Measurements from ENCODE around the gene ARSI.

ARSI gene

DNA sequence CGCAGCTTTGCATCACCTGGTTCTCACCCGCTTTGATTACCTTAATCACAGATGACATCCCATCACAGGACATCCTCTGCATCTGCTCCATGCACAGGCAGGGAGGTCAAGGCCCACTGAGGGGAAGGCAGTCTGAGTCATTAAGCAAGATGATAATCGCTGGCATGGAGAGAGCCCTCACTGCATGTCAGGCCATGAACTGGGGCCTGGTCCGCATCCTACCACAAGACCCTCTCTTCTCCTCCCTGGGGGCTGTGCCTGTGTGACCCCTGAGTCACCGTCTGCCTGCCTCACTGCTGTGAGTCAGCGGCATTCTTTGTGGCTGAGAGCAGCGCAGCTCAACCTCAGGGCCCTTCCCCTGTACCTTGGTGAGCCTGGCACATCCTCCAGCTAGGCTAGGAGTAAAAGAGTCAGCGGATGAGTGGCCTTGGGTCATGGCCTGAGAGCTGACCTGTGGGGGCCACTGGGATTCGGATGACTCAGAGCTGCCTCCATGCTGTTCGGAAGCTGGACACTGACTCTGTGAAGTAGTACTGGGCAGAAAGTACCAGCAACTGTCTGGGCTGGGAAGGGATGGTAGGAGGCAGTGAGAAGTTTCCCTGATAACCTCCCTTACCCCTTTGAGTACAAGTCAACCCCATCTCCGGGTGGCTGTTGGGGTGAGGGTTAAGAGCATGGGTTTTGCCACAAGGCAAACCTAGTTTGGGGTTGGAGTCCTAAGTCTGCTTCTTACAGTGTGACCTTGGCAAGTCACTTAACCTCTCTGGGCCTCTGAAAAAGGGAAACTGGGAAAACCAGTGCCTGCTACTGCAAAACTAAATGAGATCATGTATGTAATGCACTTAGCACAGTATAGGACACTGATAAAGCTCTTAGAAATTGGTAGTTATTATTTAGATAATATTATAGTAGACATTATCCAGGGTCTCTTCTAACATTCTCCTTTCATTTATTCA is 14.6 kb upstream of the ARSI start:
- H3K4me3 Mint-ChIP-seq: no peak overlapping the region
- H3K36me3 Mint-ChIP-seq: no peaks in the 10 kb centered on the region
- H3K4me1 Mint-ChIP-seq: no peaks in the 10 kb centered on the region
- H3K27me3 Mint-ChIP-seq: no peaks in the 10 kb centered on the region
- H3K27ac Mint-ChIP-seq: no peak overlapping the region
- no peaks in the 10 kb centered on the region for H3K9me3 Mint-ChIP-seq

DNA sequence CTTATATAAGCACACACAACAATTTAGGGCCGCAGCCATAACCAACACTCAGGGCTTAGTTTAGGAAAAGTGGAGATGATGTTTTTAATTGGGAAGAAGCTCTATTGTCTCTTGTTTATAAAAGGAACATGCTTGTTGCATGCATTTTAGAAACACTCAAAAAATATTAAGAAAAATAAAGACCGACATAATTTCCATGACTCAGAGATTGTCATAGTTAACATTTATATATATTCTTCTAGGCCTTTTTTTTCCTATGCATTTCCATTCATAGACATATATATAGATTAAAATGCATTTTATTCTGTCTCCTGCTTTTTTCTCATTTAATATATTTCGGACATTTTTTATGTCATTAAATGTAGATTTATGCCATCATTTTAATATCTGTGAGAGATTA is 13.6 kb upstream of the ARSI start:
- H3K27me3 Mint-ChIP-seq: no peaks in the 10 kb centered on the region
- H3K9me3 Mint-ChIP-seq: no peaks in the 10 kb centered on the region
- no peak overlapping the region for H3K4me3 Mint-ChIP-seq
- no peaks in the 10 kb centered on the region for H3K36me3 Mint-ChIP-seq
- no peaks in the 10 kb centered on the region for H3K4me1 Mint-ChIP-seq
- no peak overlapping the region for H3K27ac Mint-ChIP-seq

DNA sequence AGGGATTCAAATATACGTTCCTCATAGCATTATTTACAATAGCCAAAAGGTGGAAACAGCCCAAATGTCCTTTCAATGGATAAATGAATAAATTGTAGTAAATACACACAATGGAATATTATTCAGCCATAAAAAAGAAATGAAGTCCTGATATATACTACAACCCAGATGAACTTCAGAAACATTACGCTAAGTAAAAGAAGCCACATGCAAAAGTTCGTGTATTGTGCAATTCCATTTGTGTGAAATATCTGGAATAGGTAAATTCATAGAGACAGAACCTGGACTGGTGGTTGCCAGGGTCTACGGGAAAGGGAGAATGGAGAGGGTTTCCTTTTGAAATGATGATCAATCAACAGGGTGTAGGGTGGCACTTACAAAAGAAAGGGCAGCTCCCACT is 12.5 kb upstream of the ARSI start:
- Mint-ChIP-seq H3K36me3 (no peaks in the 10 kb centered on the region), H3K4me1 (no peaks in the 10 kb centered on the region), H3K27me3 (no peaks in the 10 kb centered on the region), H3K27ac (no peak overlapping the region), H3K9me3 (no peaks in the 10 kb centered on the region), H3K4me3 (no peak overlapping the region)

DNA sequence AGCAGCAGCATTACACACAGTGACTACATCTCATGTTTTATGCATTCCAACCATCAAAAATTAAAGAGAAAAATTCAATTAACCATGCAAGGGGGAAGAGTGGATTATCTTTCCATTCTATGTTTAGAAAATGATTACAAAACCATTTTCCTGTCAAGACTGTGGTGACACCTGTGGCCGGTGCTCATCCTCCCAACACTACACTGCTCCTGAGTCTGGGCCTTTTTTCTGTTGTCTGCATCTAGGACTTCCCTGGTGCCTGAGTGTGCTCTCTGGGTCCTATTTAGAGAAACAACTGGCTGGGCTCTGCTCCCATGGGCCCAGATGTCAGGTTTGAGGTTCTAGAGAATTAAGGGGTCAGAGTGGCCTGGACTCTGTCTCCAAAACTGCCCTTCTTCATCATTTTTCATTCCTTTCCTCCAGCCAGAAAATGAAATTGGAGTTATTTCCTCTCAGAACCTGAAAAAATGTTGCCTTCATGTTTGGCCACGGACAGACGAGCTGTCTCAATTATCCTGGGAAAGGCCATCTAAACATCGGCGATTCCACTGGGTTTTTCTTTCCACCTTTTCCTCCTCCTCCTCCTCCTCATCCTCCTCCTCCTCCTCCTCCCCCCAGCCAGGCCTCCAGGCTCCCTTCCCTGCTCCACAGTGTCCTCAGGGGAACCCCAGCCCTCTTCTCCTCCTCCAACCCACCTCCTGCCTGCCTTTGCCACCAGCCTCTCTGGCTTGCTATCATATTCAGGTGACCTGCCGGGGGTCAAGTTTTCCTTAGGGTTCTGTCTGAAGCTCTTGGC is 11.4 kb upstream of the ARSI start:
- H3K36me3 Mint-ChIP-seq: no peaks in the 10 kb centered on the region
- no peaks in the 10 kb centered on the region for H3K4me1 Mint-ChIP-seq
- H3K4me3 Mint-ChIP-seq: no peak overlapping the region
- H3K9me3 Mint-ChIP-seq: no peaks in the 10 kb centered on the region
- no peak overlapping the region for H3K27ac Mint-ChIP-seq
- no peaks in the 10 kb centered on the region for H3K27me3 Mint-ChIP-seq

DNA sequence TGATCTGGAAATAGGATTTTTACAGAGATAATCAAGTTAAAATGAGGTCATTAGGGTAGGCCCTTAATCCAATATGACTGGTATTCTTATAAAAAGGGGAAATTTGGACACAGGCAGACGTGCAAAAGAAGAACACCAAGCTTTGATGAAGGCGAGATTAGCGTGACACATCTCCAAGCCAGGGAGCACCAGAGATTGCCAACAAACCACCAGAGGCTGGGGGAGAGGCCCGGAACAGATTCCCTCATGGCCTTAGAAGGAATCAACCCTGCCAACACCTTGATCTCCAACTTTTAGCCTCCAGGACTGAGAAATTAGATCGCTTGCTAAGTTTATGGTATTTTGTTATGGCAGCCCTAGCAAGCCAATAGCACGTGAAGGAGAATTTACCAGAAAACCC is 10.8 kb upstream of the ARSI start:
- Mint-ChIP-seq H3K27me3 (no peaks in the 10 kb centered on the region), H3K36me3 (no peaks in the 10 kb centered on the region), H3K4me1 (no peaks in the 10 kb centered on the region), H3K27ac (no peak overlapping the region), H3K4me3 (no peak overlapping the region), H3K9me3 (no peaks in the 10 kb centered on the region)

DNA sequence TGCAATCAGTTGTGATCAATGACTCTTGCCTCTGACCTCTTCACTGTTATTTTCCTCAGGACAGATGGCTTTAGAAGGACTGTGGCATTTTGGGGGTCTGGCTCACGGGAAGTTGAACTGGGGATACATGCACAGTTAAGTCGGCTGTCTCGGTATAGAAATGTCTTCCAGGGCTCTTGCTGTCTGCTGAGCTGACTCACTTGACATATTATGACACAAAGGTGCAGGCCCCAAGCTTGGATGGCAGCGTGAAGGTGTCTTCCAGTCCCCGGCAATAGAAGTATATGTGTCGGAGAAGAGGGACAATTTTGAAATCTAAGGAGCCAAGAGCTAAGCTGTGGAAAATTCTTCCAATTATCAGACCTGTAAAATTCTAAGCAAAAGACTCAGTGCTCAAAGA is 9.8 kb upstream of the ARSI start:
- H3K9me3 Mint-ChIP-seq: no peaks in the 10 kb centered on the region
- no peak overlapping the region for H3K4me3 Mint-ChIP-seq

DNA sequence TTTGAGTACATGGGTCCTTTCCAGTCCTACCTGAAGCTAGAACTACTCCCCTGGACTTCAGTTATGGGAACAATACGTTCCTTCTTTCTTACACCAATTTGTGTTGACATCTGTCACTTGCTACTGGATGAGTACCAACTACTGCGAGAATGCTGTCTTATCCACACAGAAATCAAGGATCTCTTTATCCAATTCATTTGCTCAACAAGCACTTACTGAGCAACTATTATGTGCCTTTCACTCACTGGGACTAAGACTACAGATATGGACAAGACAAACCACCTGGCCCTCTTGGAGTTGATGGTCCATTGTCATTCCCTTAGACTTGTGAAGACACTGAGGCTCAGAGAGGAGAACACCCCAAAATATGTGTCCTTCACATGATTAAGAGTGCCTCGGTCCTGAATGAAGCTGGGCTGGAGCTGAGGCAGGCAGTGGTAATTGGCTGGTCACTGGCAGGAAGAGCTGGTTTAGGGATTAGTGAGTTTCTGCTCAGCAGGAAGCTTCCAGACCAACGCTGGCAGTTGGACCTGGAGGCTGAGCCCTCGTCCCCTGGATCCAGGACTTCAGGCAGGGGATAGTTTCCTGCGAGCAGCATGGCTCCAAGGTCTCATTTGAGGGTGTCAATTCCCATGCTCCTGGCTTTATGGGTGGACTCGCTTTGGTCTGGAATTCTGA is 8.4 kb upstream of the ARSI start:
- Mint-ChIP-seq H3K27ac (no peak overlapping the region), H3K4me1 (no peaks in the 10 kb centered on the region), H3K9me3 (no peaks in the 10 kb centered on the region), H3K36me3 (no peaks in the 10 kb centered on the region), H3K4me3 (no peak overlapping the region), H3K27me3 (no peaks in the 10 kb centered on the region)

More for the DNA sequence above, 9.8 kb upstream of the ARSI start:
- H3K27me3 Mint-ChIP-seq: no peaks in the 10 kb centered on the region
- no peaks in the 10 kb centered on the region for H3K36me3 Mint-ChIP-seq
- no peak overlapping the region for H3K27ac Mint-ChIP-seq
- H3K4me1 Mint-ChIP-seq: no peaks in the 10 kb centered on the region

DNA sequence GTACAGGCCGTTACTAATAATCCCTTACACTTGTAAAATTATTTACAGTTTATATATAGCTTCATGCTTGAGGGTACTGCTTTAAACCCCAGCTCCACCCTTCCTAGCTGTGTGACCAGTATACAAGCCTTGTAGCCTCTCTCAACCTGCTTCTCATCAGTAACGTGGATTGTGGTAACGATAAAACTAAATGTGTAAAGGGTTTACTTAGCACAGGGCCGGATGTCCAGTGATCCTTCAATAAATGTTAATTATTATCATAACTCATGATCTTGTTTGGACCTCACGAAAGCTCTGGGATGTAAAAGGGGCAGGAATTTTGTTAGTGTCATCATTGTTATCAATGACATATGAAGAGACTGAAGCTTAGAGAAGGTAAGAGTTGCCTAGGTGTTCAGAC is 7.5 kb upstream of the ARSI start:
- Mint-ChIP-seq H3K4me3 (no peak overlapping the region), H3K27ac (no peak overlapping the region), H3K4me1 (no peaks in the 10 kb centered on the region), H3K9me3 (no peaks in the 10 kb centered on the region), H3K36me3 (no peaks in the 10 kb centered on the region), H3K27me3 (no peaks in the 10 kb centered on the region)

DNA sequence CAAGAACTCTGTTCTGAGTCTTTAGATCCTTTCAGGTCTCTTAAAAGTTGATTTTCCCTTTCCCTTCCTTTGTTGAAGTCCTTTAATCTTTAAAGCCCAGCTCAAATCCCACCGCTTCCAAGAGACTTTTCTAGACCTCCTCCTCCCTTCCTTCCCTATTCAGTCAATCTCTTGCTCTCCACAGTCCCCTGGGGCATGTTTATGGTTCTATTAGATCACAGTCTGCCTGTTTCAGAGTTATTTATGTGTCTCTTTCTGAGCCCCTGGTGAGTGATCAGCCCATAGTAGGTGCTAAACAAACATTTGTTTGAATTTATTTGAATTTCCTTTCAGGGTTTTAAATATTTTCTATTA is 7.2 kb upstream of the ARSI start:
- Mint-ChIP-seq H3K36me3 (no peaks in the 10 kb centered on the region), H3K4me3 (no peak overlapping the region), H3K27me3 (no peaks in the 10 kb centered on the region), H3K27ac (no peak overlapping the region), H3K9me3 (no peaks in the 10 kb centered on the region), H3K4me1 (no peaks in the 10 kb centered on the region)

DNA sequence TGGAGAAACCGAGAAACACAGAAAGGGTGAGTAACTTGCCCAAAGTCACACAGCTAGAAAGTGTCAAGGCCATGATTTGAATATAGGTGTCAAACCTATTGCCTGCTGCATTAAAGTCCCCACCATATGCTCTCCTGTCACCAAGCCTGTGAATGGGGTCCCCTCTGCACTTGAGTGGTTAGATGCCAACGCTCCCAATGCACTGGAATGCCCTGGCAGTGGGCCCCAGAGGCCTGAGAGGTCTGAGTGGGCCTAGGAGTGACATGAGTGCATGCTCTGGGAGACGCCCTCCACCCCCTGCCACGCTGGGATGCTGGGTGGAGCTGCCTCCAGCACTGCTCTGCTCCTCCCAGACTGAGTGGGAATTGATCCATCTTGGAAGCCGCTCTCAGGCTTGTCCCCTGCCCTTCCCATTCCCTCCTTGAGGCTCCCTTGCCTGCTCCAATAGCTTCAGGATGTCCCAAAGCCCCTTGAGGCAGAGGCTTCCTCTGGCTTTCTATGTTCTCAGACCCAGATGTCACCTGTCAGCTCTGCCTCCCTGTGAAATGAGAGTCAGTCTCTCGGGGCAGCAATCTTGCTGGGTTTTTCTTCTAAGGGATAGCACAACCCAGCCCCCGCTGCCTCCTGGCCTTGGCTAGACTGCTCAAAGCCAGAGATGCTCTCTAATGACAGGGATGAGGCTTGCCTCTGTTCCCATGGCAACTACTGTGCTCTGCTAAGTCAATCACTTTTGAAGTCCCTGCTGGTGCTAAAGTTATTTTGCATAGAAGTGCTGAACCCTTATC is 6.6 kb upstream of the ARSI start:
- no peaks in the 10 kb centered on the region for H3K36me3 Mint-ChIP-seq
- H3K27me3 Mint-ChIP-seq: no peaks in the 10 kb centered on the region
- no peaks in the 10 kb centered on the region for H3K4me1 Mint-ChIP-seq
- H3K4me3 Mint-ChIP-seq: no peak overlapping the region
- H3K27ac Mint-ChIP-seq: no peak overlapping the region
- H3K9me3 Mint-ChIP-seq: no peaks in the 10 kb centered on the region

DNA sequence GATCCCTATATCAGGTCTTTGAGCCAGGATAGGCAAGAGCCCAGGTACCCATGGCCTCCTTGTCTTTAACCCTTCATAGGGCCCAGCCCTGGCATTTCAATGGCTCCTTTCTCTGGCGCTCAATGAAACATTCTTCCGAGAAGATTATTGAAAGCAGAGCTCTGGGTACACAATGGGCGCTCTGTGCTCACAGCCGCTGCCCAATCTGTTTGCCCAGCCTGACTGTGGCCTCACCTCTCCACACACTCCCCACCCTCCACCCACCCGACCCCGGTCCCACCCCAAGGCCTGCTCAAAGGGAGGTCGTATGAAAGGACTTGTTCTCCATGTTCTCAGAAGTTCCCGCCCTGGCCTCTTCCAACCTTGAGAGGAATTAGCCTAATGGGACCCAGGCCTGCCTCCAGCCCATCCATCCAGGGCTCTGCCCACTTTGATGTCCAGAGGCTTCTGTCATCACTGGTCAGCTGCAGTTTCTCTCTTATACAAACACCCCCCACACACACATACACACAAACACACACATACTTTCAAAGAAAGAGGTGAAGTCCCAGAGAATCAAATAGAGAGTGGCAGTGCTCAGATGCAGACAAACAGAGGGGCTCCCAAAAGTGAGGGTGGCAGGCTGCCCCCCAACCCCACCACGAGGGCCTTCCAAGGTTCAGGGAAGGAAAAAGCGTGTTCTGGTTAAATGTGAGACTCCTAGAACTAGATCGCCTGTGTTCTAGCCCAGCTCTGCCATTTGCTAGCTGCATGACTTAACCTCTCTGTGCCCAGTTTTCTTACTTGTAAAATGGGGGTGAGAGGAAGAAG is 5.1 kb upstream of the ARSI start:
- Mint-ChIP-seq H3K36me3 (no peaks in the 10 kb centered on the region), H3K9me3 (no peaks in the 10 kb centered on the region), H3K4me1 (no peaks in the 10 kb centered on the region), H3K27me3 (peaks cover 7% of the 10 kb centered on the region), H3K27ac (no peak overlapping the region), H3K4me3 (no peak overlapping the region)

DNA sequence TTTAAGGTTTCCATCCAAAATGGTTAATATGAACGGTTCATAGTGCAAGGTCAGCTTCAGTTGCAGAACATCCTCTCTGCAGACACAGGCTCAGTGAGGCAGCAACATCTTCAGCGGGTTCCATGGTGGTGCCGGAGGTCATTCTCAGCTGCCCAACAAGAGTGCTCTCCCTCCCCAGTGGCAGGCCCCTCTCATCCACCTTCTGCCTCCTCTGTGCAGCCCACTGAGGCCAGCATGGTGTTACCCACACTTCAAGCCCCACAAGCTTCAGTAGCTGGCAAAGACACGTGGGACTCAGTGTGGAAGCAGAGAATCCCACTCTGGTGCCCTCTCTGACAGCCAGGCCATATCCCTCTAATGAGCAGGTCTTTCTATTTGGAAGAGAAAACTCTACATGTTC is 4.1 kb upstream of the ARSI start:
- Mint-ChIP-seq H3K4me1 (no peaks in the 10 kb centered on the region), H3K9me3 (no peaks in the 10 kb centered on the region), H3K27ac (no peak overlapping the region), H3K4me3 (no peak overlapping the region), H3K27me3 (peaks cover 7% of the 10 kb centered on the region), H3K36me3 (no peaks in the 10 kb centered on the region)

DNA sequence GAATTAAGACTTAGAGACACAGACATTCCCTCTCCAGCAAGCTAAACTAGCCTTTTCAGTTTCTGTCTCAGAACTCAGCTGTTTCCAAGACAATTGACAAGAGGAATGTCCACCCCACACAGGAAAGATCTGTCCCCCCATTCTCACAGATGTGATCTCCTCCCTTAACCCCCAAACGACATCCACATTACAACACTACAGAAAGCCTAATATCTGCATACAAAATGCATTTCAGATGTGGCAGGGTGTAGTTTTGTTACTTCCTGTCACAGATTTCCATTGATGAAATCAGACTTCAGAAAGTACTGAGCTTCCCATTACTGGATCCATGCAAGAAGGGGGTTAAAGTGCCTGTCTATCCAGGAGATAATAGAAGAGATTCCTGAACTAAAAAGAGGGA is 2.9 kb upstream of the ARSI start:
- Mint-ChIP-seq H3K4me1 (no peaks in the 10 kb centered on the region), H3K27ac (no peak overlapping the region), H3K27me3 (peaks cover 16% of the 10 kb centered on the region), H3K9me3 (no peaks in the 10 kb centered on the region), H3K36me3 (no peaks in the 10 kb centered on the region), H3K4me3 (no peak overlapping the region)

DNA sequence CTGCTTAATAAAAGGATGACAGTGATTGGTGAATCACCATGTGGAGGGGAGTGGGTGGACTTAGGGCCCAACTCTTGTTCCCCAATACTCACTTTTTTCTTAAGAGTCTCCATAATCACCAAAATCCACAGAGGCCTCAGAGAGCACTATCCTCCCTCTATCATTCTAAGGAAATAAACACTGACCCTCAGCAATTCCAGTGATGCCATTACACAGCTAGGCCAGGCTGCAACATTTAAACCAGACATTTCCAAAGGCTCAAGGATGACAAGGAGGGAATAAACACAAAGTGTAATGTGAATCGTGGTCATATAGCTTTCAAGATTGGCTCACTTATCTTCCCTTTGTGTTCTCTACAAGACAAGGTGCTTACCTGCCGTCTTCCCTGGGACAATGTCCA is 2.4 kb upstream of the ARSI start:
- no peaks in the 10 kb centered on the region for H3K9me3 Mint-ChIP-seq
- no peak overlapping the region for H3K4me3 Mint-ChIP-seq
- peaks cover 16% of the 10 kb centered on the region for H3K27me3 Mint-ChIP-seq
- H3K36me3 Mint-ChIP-seq: no peaks in the 10 kb centered on the region
- no peak overlapping the region for H3K27ac Mint-ChIP-seq
- H3K4me1 Mint-ChIP-seq: no peaks in the 10 kb centered on the region
